Breast epithelium (tissue), 3 donors: ENCODE measurements around the gene TANGO6.

Experiments
- CTCF ChIP-seq, 3 donors: fragments of 450-650 bp; IDR thresholded peaks; one replicate each; pipeline ENCODE4 v1.5.1; 2016 to 2017; ENCODE audit warnings: antibody characterized with exemption in 3 of 3, mild to moderate bottlenecking in 3 of 3, moderate library complexity in 3 of 3
- POLR2AphosphoS5 ChIP-seq, 3 donors: sonication (generic); formaldehyde crosslinking; IDR thresholded peaks; one replicate each; pipeline ENCODE4 v1.6.1; 2017; ENCODE audit warnings: antibody characterized with exemption in 3 of 3

GRCh38 chr16:68848786-68849185, 5.5 kb downstream of the TANGO6 start:
- TF ChIP-seq CTCF (IDR thresholded peaks at IDR 0.05) (no peak), POLR2AphosphoS5 (IDR thresholded peaks at IDR 0.05) (no peak)
